ENCODE results near the gene HEBP2.

Gene HEBP2

DNA sequence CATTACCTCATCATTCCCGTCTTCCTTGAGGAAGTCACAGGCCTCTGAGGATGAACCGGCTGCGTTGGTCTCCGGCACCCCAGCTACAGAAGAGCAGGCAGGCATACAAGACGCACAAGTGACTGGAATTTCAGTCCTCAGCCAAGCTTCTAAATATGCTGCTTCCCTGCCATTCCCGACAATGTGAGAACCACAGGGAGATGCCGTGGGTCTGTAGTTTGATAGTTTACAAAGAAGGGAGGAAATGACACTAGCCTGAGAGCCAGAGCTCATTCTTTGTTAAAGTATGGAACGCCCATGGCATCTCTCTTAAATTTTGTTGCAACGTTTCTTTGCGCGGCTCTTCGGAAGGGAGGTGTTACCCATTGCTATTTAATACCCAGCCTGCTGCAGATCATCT, 25.7 kb downstream of the HEBP2 start:
- H3K4me3 ChIP-seq (replicated peaks in 1 of 2; ENCODE audit: low read depth in 2 of 2, low read length in 2 of 2), result no peak overlapping the region
- no peak for DNase-seq (ENCODE audit: low read depth in 2 of 2)
- no peak for TF ChIP-seq CTCF (IDR thresholded peaks at IDR 0.05; ENCODE audit: low read depth, low read length)

DNA sequence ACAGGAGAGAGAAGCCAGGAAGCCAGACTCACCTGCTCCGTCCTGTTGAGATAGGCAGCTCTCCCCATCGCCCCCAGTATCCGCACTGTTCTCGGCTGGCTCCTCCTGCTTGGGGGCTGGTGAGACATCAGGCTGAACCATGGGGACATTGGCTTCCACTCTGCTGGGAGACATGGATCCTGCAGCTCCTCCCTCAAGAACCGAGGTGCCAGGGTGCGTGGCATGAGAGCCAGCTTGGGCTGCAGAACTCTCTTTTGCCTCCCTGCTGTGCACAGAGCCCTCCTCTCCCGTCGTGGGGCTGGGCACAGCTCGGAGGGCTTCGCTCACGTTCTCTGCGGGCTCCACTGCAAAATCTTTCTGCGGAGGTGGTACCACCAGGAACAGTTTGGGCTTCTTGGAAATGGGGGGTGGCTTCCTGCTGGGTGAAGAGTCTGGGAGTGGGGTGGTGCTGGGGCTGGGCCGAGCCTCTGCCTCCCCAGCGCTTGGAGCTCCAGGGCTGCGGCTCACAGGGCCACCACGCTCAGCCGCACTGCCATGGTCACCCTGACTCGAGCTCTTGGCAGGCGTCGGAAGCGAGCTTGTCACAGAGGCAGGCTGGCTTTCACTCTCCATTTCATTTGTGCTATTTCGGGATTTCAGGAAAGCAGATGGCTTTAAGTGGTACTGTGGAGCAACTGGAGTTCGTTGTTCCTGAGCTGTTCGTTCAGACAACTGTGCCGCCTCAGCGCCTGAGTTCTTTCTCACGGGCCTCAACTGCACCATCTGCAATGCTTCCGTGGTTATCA, 26.5 kb downstream of the HEBP2 start:
- H3K4me3 ChIP-seq (replicated peaks in 1 of 2; ENCODE audit: low read depth in 2 of 2, low read length in 2 of 2), result no peak overlapping the region
- DNase-seq (ENCODE audit: low read depth in 2 of 2), result no peak
- no peak for TF ChIP-seq CTCF (IDR thresholded peaks at IDR 0.05; ENCODE audit: low read depth, low read length)

DNA sequence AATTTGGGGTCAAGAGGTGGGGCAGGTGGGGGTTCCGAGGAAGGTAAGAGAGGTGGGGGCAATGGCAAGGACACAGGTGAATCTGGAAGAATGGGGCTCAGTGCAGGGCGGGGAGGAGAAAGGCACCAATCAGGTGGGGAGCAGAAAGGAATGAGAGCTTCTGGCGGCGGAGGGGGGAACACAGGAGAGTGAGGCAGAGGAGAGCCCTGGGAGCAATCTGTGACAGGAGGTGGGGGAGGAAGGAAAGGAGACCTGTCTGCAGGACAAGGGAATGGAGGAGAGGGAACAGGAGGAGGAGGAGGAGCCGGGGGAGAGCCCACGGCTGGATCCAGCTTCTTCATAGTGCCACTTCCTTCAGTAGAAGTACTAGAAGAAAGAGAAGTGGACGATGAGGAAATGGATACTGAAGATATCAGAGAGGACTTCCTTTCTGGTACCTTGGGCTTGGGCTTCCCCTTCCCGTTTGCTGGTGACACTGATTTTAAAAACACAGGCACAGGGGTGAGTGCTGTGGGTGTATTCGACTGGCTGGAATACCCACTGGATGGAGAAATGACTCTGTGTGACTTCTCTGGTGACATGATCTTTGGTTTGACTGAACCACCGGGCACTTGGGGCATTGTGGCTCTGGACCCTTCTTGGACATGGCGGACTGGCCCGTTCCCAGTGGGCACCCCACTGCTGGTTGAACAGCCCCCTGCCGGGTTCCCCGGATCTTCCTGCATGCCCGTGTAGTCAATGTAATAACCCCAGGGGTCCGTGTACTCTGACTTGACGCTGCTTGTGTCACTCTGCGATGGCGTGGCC, 27.4 kb downstream of the HEBP2 start:
- DNase-seq (ENCODE audit: low read depth in 2 of 2), result no peak
- H3K4me3 ChIP-seq (replicated peaks in 1 of 2; ENCODE audit: low read depth in 2 of 2, low read length in 2 of 2), result no peak overlapping the region
- TF ChIP-seq CTCF (IDR thresholded peaks at IDR 0.05; ENCODE audit: low read depth, low read length), result no peak

DNA sequence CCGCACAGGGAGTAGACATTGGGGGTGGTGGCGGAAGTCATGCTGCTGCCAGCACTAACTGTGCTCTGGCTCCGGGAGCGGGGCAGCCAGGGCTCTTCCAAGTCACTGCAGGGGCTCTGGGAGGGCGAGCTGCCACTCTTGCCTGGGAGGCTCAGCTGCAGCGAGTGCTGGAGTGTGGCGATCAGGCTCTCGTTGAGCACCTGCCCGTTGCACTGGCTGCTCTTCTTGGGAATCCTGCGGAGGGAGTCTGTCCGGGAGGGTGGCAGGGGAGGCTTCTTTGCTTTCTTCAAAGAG, 28.0 kb downstream of the HEBP2 start:
- no peak for TF ChIP-seq CTCF (IDR thresholded peaks at IDR 0.05; ENCODE audit: low read depth, low read length)
- H3K4me3 ChIP-seq (replicated peaks in 1 of 2; ENCODE audit: low read depth in 2 of 2, low read length in 2 of 2), result no peak overlapping the region
- no peak for DNase-seq (ENCODE audit: low read depth in 2 of 2)

GRCh38 chr6:138434096-138434495, 30.1 kb downstream of the HEBP2 start:
- no peak for DNase-seq (ENCODE audit: low read depth in 2 of 2)
- no peak overlapping the region for H3K4me3 ChIP-seq (replicated peaks in 1 of 2; ENCODE audit: low read depth in 2 of 2, low read length in 2 of 2)
- no peak for TF ChIP-seq CTCF (IDR thresholded peaks at IDR 0.05; ENCODE audit: low read depth, low read length)

DNA sequence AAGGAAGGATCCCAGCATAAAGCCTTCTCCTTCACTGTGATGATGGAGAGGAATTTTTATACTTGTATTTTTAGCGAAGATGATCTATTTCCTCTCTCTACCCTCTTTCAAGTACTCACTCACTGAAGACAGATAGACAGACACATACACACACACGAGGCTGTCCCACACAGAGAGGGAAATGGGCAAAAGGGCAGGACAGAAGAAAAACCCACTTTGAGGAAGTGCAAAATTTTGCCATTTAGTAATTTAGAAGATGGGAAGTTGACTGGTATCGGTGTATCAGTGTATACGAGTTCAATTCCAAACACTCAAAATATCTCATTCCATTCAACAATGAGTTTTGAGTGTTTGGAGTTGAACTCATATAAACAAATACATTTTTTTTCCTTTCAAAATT, 30.9 kb downstream of the HEBP2 start:
- no peak overlapping the region for H3K4me3 ChIP-seq (replicated peaks in 1 of 2; ENCODE audit: low read depth in 2 of 2, low read length in 2 of 2)
- no peak for DNase-seq (ENCODE audit: low read depth in 2 of 2)
- TF ChIP-seq CTCF (IDR thresholded peaks at IDR 0.05; ENCODE audit: low read depth, low read length), result no peak
